ENCODE measurements around the gene S100A2. TPM values are rescaled to one million over a fixed set of nuclear protein-coding genes. Genes with fewer than 3 reads are reported as not detected.

Gene S100A2
- total and polyA plus RNA-seq, 2 donors (not counting 1 experiment from before 2014, with no cell fraction given) = 0.19 TPM; not detected in 1

- ChIA-PET CTCF (interaction anchor here (1.0 to 10.9 kb wide), 5 partner anchors 8 to 30 kb away, joined by 3 to 189 read pairs (median 11); partner anchors contain the start of gene S100A2), POLR2A (interaction anchor here (0.5 to 1.3 kb wide), 4 partner anchors 23 to 446 kb away, joined by 3 to 4 read pairs (median 4); partner anchors contain the start of genes RAB13 and S100A2)
- H3K79me2 ChIP-seq (ENCODE audit: control insufficient read depth, insufficient read depth, low read length) = no peaks in the 10 kb centered on the region
- 63% methylated on average over 8 of the region's 11 CpGs for WGBS (ENCODE audit: insufficient coverage)
- H3K27ac ChIP-seq (ENCODE audit: low read length in 2 of 2) = peak within 1 kb of the TSS; percentile 39 to 46
- peak; percentile 22 for ATAC-seq (ENCODE audit: low read depth)
- peaks cover 0 to 2% of the 10 kb centered on the region in 2 experiments for H3K36me3 ChIP-seq (replicated peaks in 1 of 2; ENCODE audit: control extremely low read depth in 1 of 2, control insufficient read depth in 1 of 2, extremely low read depth in 1 of 2, insufficient read depth in 2 of 2, low read length in 1 of 2)
- peak within 1 kb of the TSS; percentile 71 for H3K4me3 Mint-ChIP-seq
- H3K4me2 ChIP-seq (replicated peaks; ENCODE audit: low read depth, low read length, poor library complexity, severe bottlenecking) = peak within 1 kb of the TSS; percentile 64
- H3K4me1 Mint-ChIP-seq = peaks cover 57% of the 10 kb centered on the region
- H3K4me3 ChIP-seq (ENCODE audit: control extremely low read depth in 1 of 5, extremely low read depth in 1 of 5, insufficient read depth in 1 of 5, low read depth in 2 of 5, low read length in 4 of 5) = peak within 1 kb of the TSS in 1 of 5 experiments; percentile 6
- H4K20me1 ChIP-seq (ENCODE audit: control insufficient read depth, insufficient read depth, low read length, poor library complexity, severe bottlenecking) = no peaks in the 10 kb centered on the region
- H3K4me1 ChIP-seq (ENCODE audit: control insufficient read depth in 2 of 2, insufficient read depth in 2 of 2, low read length in 2 of 2) = peaks cover 37 to 44% of the 10 kb centered on the region in 2 donors
- DNase-seq = peak; percentile 52
- intact Hi-C loops (cut with micrococcal nuclease) = no loop called here
- no peaks in the 10 kb centered on the region for H3K27me3 ChIP-seq (replicated peaks in 1 of 4; ENCODE audit: control extremely low read depth in 1 of 4, control insufficient read depth in 3 of 4, insufficient read depth in 4 of 4, low read length in 3 of 4)
- peak within 1 kb of the TSS; percentile 92 for H3K27ac Mint-ChIP-seq
- peak within 1 kb of the TSS; percentile 27 for H3K9ac ChIP-seq (ENCODE audit: low read length)
- H2AFZ ChIP-seq (ENCODE audit: insufficient read depth, low read depth, low read length, poor library complexity, severe bottlenecking) = peak within 1 kb of the TSS; percentile 73
- H3K9me3 Mint-ChIP-seq (ENCODE audit: insufficient read depth) = no peaks in the 10 kb centered on the region
- H3K27me3 Mint-ChIP-seq = no peaks in the 10 kb centered on the region
- peaks cover 0 to 12% (median 0%) of the 10 kb centered on the region in 3 donors for H3K9me3 ChIP-seq (ENCODE audit: control extremely low read depth in 1 of 3, control insufficient read depth in 2 of 3, insufficient read depth in 1 of 3, low read length in 2 of 3)
- TF ChIP-seq CTCF (IDR thresholded peaks at IDR 0.05) (no peak), EZH2 (IDR thresholded peaks at IDR 0.05; ENCODE audit: borderline replicate concordance, insufficient read depth, low read depth, low read length, poor library complexity, severe bottlenecking) (no peak)
These were observed 25.0 kb downstream of the S100A2 start, which contains the start of gene S100A5 for GRCh38 chr1:153540394-153541361. TSS of gene S100A5 (minus strand) at chr1:153540934. CDS start at chr1:153540191, 743 bp downstream.
